GM21447 (cell line): ENCODE results near the gene MZB1.

Experiments
- ATAC-seq: cut with Tn5 transposase; IDR thresholded peaks from one replicate; pipeline ENCODE4 v1.9.1; 2021; ENCODE audit not compliant: unreplicated experiment

MZB1 gene, protein sequence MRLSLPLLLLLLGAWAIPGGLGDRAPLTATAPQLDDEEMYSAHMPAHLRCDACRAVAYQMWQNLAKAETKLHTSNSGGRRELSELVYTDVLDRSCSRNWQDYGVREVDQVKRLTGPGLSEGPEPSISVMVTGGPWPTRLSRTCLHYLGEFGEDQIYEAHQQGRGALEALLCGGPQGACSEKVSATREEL

DNA sequence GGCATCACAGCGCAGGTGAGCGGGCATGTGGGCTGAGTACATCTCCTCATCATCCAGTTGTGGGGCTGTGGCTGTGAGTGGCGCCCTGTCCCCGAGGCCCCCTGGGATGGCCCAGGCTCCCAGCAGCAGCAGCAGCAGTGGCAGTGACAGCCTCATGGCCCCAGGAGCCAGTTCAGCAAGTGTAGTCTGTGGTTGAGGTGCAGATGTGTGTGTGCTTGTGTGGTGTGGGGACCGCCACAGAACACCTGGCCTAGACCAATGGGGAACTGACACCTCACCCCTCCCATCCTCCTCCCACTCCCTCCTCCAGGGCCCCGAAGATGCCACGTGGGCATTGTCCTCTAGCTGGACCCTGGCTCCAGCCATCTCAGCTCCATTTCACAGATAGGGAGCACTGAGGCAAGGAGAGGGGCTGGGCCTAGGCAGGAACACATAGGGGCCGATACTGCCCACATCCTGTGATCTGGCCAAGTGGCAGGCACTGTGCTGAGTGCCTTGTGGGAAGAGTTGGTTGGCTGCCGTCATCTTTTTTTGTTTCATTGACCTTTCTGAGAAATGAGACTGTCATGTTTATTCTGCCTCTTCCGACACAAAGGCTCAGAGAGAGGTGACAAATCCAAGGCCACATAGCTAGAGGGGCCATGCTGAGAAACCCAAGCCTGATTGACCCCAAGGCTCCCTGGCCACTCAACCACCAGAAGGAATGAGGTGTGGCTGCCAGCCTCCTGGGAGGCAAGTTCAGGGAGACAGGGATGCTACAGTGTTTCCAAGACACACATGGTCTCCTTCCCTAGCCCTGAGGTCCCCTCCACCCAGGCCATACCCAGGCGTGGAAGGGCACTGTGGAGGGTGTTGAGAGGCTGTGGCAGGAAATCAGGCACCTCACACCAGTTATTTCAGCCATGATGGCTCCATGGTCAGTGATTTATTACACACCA lies at the start of gene MZB1:
MZB1 (minus strand) TSS at position 213 of the 938 bp plus-strand sequence; CDS start at position 156, 57 bp downstream.
- ATAC-seq = peak; percentile 36

DNA sequence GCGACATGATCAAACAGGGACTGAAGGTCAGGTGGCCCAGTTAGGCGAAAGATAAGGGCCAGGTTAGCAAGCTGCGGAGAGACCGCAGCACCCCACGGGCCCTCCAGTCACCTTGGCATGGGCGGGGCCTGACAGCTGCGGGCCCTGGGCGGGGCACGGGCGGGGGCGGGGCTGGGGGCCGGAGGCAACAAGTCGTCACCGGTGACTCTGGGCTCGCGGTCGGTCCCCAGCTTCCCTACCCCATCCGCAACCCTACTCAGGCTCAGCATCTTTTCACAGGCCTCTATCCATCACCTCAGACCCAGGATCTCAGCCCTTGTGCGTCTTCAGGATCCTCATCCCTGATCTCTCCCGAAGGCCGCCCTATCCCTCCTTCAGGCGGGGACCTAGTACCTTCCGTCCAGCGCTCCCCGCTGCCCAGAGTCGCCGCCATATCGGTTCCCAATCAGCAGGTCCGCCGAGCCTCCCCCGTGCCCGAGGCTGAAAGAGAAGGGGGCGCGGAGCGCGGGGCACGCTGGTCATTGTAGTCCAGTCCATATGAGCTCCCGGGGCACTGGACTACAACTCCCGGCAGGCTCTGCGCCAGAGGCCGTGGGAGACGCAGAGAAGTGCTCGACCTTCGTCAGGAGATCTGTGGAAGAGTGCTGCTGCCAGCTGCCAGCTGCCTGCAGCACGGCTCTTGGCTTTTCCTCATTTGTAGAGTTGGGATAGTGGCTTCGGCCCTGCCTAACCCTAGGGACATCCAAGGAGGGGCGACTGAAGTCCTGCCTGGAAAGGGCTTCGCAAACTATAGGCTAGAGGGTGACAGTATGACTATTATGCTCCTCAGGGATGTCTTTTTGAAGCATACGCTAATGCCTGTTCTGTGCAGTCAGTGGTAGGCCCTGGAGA lies 49.5 kb upstream of the MZB1 start, which contains the start of gene DNAJC18:
DNAJC18 (minus strand) TSS at position 513 of the 891 bp plus-strand sequence; CDS start at position 433, 80 bp downstream.
- ATAC-seq = peak; percentile 92

DNA sequence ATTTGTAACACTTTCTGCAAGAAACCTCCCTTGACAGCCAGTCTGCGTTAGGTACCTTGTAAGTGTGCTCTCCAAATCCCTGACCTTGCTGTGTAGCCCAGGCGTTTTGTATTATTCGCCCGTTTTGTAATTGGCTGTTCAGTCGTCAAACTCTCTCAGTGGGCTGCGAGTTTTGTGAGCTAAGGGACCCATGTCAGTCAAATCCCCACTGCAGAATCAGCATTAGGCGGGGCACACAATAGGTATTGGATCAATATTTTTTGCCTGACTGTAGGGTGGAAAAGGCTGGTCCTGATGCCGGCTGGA lies 48.9 kb upstream of the MZB1 start:
- no peak for ATAC-seq

DNA sequence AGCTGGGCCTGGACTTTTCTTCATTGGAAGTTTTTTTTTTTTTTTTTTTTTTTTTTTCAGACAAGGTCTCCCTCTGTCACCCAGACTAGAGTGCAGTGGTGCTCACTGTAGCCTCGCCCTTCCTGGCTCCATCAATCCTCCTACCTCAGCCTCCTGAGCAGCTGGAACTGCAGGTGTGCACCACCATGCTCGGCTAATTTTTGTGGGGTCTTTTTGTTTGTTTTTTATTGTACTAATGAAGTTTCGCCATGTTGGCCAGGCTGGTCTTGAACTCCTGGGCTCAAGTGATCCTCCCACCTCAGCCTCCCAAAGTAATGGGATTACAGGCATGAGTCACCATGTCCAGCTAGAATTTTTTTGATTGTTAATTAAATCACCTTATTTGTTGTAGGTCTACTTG lies 46.0 kb upstream of the MZB1 start:
- no peak for ATAC-seq

DNA sequence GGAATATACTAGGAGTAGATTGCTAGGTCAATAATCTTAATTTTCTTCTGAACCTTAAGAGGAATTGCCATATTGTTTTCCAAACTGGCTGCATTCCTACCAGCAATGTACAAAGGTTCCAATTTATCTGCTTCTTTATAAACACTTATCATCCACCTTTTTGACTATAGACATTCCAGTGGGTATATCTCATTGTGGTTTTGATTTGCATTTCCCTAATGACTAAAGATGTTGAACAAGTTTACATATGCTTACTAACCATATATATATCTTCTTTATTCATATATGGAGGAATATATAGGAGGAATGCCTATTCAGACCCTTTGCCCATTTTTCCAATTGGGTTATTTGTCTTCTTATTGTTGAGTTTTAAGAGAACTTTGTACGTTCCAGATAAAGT lies 42.0 kb upstream of the MZB1 start:
- ATAC-seq = no peak

DNA sequence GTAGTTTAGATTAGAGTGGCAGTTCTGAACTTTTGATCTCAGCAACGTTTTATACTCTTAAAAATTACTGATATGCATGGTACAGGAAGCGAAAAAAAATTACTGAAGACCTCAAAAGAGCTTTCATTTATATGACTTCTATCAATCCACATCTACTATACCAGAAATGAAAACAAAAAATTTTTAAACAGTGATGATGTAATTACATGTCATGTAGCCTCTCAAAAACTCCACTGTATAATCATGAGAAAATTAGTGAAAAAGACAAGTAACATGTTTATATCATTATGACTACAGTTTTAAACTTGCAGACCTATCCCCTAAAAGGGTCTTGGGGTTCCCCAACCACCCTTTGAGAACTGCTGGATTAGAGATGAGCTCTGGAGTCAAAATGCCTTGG lies 40.3 kb upstream of the MZB1 start:
- ATAC-seq = no peak

DNA sequence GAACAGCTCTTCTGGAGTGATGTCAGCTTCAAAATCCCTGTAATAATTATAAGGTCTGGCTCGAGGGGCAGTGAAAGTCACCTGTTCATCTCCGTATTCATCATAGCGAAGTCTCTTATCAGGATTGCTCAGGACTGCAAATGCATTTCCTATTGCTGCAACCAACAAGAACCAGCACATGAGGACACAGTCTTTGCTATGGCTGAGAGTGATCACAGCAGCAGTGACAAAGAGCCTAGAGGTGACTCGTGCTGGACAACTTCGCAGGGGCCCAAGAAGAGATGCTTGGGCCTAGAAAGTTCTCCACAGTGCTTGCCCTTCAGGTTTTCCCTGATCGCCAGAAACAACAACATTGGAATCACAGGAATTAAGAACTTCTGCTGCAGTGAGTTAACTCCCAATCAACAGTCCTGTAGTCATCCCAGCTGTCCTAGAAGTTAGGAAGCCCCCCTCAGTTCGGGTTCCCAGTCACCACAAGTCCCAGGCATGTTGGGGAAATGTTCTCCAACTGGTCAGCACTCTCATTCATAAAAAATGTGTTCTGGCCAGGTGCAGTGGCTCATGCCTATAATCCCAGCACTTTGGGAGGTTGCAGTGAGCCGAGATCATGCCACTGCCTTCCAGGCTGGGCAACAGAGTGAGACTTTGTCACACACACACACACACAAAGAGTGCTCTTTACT lies 36.6 kb upstream of the MZB1 start:
- ATAC-seq = no peak

DNA sequence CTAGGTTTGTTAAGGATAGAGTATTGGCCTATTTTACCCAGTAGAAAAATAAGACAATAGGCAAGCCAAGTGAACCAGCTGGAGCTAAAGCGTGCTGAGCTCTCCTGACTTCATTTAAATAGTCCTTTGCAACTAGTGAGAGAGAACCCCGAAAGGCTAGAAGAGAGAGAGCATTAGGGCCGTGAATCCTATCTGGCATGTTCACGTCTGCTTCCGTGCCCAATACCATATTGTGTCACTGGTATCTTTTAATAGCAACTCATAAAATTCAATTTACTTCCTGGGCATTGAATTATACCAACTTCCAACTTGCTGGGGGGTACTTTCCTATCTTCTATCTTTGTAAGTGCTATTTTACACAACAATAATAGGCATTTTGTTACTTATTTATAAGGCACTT lies 35.8 kb upstream of the MZB1 start:
- ATAC-seq = no peak

DNA sequence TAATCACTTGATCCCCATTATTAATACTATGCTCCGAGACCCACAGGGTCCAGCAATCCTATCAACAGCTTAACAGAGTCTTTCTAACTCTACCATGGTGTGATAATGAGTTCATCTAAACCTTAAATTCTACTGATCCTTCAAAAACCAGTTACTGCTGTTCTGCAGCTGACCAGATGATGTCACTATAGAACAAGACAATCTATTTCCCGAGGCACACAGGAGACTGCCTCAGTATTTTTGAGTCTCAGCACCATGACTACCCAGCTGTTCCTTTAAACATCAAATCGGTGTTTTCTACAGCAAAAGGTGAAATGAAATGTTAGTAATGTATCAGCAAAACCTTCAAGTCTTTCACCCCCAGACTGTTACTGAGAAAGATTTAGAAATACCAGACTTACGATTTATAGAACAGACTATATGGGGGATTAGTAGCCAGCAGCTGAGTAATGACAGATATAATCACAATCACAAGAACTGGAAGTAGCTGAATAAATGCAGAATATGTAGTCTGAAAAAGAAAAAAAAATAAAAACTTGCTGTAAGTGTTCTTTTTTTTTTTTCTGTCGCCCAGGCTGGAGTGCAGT lies 32.7 kb upstream of the MZB1 start:
- ATAC-seq = peak; percentile 57

DNA sequence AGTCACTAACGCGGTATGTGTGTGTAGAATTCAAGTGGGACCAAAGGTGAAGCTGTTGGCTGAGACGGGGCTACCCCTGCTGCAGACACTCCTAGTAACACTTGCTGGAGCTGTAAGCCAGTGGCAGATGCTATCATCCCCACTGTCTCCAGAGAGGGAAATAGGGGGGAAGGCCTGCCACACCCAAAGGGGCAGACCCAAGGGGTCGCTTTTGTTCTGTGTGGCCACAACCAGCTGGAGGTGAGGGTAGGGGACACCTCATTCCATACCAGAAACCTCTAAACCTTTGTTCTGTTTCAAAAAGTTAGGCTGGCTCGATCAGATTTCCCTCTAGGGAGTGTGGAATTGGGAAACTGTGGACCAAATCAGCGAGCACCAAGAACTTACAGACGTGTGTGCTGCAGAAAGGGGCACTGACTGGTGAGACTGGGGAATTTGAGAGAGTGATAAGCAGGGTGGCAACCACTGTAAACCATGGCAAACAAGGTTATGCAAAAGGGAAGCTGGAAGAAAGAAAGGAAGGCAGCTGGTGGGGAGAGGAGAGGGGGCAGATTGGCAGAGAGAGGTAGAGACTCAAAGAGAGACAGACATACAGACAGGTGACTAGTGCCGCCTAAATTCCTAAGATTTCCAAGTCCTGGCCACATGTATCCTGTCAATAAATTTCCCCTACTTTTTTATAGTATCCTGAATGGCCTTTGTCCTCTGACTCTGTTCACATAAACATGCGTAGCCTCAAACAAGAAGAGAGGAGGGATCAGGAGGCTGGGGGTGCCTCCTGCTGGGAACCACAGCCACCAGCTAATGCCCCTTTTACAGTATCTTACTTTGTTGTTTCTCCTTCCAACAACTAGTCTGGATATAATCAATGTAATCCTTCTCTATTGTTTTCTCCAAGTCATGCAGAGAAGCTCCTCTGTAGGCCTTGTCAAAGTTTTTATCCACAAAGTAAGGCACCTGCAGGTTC lies 29.8 kb upstream of the MZB1 start:
- no peak for ATAC-seq

DNA sequence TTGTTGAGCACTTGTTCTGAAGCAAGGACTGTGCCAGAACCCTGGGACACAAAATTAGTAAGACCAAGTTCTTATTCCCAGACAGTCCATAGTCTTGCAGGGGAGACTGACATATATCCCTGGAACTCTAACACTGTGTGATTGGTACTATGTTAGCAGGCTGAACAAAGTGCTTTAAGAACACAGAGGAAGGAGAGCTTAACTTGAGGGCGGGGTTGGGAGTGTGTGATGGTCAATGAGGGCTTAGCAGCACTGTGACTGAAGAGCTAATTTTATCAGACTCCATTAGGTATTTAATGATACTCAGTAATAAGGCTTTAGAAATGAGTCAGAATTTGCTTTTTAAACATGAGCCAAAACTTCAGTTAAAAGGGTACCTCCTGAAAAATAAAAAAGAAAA lies 29.1 kb upstream of the MZB1 start:
- no peak for ATAC-seq

DNA sequence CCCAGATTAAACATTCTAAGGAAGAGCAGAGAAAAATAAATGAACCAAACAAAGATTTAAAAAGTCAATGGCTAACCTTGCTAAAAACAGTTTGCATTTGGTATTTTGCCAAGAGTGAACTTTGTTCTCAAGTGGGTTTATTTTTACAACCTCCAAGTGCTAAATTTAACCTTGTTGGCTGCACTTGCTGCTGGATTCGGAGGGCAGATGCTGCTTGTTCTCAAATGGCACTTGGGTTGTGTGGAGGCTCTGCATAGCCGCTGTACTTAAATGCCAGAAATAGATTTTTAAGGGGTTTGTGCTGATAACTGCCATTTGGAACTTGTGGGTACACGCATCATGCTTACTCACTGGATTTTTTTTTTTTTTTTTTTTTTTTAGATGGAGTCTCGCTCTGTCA lies 27.5 kb upstream of the MZB1 start:
- no peak for ATAC-seq

DNA sequence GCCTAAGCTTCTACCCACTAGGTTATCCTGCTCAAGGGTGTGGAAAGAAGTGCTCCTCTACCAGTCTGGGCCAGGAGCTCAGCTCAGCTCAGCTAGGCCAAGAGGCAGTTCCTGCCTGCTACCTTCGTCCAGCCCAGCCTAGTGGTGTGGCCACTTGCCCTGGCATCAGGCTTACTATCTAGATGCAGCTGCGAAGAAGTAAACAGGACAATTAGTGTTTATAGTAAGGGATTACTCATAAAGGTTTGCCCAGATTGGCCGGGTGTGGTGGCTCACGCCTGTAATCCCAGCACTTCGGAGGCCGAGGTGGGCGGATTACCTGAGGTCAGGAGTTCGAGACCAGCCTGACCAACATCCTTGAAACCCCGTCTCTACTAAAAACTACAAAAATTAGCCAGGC lies 26.9 kb upstream of the MZB1 start:
- no peak for ATAC-seq

DNA sequence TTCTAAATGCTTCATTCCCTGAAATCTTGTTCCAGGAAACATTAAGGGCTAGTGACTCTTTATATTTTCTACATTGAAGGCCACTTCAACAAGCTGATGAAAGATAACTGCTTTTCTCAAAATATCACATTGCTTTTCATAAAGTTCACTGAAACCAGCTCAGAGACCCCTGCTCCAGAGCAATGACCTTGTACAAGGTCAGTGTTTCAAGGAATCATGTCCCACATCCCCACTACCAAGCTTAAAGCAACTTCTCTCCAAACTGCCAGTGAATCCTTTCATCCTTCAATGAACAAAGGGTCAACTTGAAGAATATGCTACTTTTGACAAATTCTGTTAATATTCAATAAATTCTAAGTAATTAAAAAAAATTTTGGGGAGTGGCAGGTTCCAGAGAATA lies 26.2 kb upstream of the MZB1 start:
- no peak for ATAC-seq

DNA sequence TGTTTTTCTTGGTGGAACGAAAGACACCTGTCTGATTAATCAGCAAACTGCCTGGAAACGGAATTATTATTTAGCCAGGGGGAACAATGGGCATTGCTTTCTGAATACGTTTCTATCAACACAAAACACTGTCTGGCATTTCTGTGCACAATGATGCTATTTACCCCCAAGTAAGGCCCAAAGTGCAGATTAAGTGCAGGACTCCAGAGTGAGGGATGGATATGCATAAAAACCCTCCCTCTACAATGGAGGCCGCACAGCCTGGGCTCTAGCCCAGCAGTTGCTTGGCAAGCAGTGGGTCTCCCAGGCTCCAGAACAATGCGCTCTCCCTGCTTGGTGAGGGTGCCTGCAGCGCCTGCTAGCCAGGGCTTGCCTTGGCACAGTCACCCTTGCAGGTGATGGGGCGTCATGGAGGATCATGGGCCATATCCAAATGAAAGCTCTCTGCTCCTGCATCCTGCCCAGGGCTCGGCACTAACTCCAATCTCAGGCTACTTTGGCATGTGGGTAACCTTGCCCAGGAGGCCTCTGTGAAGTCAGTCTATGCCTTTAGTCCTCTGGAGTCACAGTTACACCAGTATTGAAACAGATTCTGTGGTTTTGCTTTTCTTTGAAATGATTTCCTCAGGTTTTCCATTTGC lies 25.6 kb upstream of the MZB1 start:
- ATAC-seq = no peak

DNA sequence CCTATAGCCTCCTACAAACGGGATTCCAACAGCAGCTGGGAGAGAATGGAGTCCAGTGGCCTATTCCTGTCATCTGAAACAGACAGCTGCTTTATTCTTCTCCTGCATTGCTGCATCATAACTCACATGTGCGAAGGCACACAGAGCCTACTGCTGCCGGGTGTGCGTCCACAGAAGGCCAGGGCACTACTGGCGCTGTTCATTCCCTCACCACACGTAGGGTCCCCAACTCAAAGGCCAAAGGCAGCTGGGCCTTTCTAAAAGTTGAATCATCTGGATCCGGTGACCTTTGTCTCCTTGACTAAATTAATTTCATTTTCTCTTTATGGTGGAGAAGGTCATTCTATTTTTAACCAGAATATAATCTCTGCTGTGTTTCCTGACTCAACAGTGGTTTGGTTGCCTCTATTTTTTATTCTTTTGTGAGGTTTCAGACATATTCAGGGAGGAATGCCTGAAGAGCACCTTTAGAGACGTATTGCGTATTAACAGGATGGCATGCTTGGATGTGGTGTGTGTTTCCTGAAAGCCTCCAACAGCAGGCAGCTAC lies 24.9 kb upstream of the MZB1 start:
- no peak for ATAC-seq

DNA sequence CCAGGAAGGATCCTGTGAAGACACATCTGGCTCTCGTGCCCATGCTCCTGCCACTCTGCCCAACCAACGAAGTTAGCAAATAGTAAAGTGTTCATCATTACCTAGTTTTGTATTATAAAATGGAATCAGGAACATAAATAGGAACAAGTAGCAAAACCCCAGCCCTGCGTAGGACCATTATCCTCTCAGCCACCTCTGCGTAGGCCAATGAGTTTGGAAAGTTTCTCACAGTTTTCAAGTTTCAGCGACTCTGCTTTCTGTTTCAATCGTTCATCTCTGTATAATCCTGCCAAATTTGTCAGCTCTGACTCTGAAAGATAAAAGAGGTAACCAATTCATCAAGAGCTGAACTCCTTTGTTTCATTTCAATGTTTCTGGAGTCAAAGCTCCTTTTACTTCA lies 24.2 kb upstream of the MZB1 start:
- no peak for ATAC-seq

DNA sequence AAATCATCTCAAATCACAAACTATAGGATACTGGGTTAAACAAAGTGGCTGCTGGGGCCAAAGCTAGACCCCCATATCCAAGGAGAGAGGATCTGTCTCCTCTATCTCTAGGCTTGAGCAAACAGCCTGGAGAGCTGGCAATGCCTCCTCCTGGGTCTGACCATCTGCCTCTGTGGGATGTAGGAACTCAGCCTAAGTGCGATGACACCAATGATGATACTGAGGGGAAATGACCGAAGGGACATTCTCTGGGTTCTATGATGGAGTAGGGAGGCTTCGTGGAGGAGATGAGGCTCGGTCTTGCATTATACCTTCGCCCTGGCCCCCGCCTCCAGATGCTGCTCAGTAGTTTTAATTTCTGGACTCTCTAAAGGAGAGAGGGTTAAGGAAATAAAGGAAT lies 23.4 kb upstream of the MZB1 start:
- no peak for ATAC-seq
